Measurements from ENCODE around the gene SND1.

DNA sequence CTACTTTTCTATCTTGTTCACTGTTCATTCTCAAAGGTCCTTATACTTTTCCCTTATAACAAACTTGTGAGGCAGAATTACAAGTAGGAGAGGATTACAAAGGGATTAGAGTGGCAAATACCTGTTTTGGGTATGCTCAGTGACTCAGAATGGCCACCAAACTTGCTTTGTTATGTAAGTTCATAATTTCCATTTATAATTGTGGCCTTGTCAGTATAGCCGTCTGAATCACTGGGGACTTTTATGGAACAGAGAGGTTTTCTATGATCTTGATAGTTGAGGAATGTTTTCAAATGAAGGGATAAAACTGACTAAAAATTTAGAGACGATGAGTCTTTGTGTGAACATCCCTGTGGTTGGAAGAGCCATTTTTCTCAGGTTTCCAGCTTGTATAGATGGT, 116.2 kb downstream of the SND1 start:
- TF ChIP-seq, protein P1, sequence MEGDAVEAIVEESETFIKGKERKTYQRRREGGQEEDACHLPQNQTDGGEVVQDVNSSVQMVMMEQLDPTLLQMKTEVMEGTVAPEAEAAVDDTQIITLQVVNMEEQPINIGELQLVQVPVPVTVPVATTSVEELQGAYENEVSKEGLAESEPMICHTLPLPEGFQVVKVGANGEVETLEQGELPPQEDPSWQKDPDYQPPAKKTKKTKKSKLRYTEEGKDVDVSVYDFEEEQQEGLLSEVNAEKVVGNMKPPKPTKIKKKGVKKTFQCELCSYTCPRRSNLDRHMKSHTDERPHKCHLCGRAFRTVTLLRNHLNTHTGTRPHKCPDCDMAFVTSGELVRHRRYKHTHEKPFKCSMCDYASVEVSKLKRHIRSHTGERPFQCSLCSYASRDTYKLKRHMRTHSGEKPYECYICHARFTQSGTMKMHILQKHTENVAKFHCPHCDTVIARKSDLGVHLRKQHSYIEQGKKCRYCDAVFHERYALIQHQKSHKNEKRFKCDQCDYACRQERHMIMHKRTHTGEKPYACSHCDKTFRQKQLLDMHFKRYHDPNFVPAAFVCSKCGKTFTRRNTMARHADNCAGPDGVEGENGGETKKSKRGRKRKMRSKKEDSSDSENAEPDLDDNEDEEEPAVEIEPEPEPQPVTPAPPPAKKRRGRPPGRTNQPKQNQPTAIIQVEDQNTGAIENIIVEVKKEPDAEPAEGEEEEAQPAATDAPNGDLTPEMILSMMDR (IDR thresholded peaks at IDR 0.05; ENCODE audit: low read length), result no peak
- TF ChIP-seq EZH2 (IDR thresholded peaks at IDR 0.05; ENCODE audit: borderline replicate concordance, low read length), result no peak

All from OCI-LY1 (cell line).